Adrenal gland (tissue), 12 donors: ENCODE results near the gene PRSS56. TPM values are rescaled to one million over a fixed set of nuclear protein-coding genes. Genes with fewer than 3 reads are reported as not detected.

Source experiments
- DNase-seq, 7 donors: peaks; one replicate each; pipeline ENCODE4 v3.0.0-alpha.2; 2019 to 2020
- H3K27ac ChIP-seq, 5 donors: fragments of 200-600 bp; sonication (generic) in 4 of 5; 1 replicate in 3 of 5; 2 replicates in 2 of 5; pipeline versions ENCODE4 v1.5.1 to v1.8.0; 2016 to 2020; ENCODE audit warnings: mild to moderate bottlenecking in 1 of 5
- H3K27me3 ChIP-seq: fragments of 200-600 bp; 2 replicates; pipeline ENCODE4 v1.8.0; 2021
- H3K36me3 ChIP-seq, 2 donors: fragments of 200-600 bp; replicated peaks in 1 of 2; 1 replicate in 1 of 2; 2 replicates in 1 of 2; pipeline versions ENCODE4 v1.5.1 to v1.8.0; 2018 to 2022
- H3K4me1 ChIP-seq, 2 donors: fragments of 200-600 bp; replicated peaks in 1 of 2; 1 replicate in 1 of 2; 2 replicates in 1 of 2; pipeline versions ENCODE4 v1.5.1 to v1.8.0; 2018 to 2021
- H3K4me3 ChIP-seq, 4 donors: fragments of 200-600 bp; sonication (generic) in 3 of 4; one replicate each; pipeline ENCODE4 v1.5.1; 2016 to 2018
- H3K9me3 ChIP-seq, 3 donors: fragments of 200-600 bp; sonication (generic) in 1 of 3; replicated peaks in 1 of 3; 1 replicate in 2 of 3; 2 replicates in 1 of 3; pipeline versions ENCODE4 v1.5.1 to v1.8.0; 2016 to 2021
- CTCF ChIP-seq, 6 experiments: fragments of 450-650 bp in 4 of 6; fragments of 200-600 bp in 2 of 6; sonication (generic) in 1 of 6; IDR thresholded peaks; 1 replicate in 5 of 6; 2 replicates in 1 of 6; pipeline versions ENCODE4 v1.5.1 to v1.8.0; 2016 to 2021; ENCODE audit warnings: antibody characterized with exemption in 6 of 6, mild to moderate bottlenecking in 2 of 6, moderate library complexity in 1 of 6
- POLR2A ChIP-seq, 2 donors: fragments of 450-650 bp; IDR thresholded peaks; one replicate each; pipeline ENCODE4 v1.6.1; 2017; ENCODE audit warnings: antibody characterized with exemption in 2 of 2, mild to moderate bottlenecking in 2 of 2, moderate library complexity in 1 of 2
- WGBS, 4 donors: extraction: QIAGEN DNeasy Blood & Tissue Kit in 2 of 4; methylation state at CpG; one replicate each; pipeline versions ENCODE4 v1.1.5 to v1.1.7; 2013 to 2017; 5-methylcytosine and 5-hydroxymethylcytosine counted together
- intact Hi-C, 2 donors: fragments of 100-400 bp; cut with DNase I; formaldehyde crosslinking; loops; one replicate each; pipeline versions ENCODE4 v1.14.1 to v1.15.0; 2022 to 2023
- polyA plus RNA-seq, 3 donors: library from polyadenylated mRNA; stranded (reverse); fragments of 200-250 nt in 2 of 3; fragments of 350-450 nt in 1 of 3; fragmentation: Illumina TruSeq in 1 of 3; extraction: RNeasy Lipid Tissue Mini Kit (QIAGEN cat#74804) in 1 of 3; gene quantifications; one replicate each; pipeline ENCODE4 v1.2.3, GENCODE V29; 2013 to 2014
- total RNA-seq, 9 donors: library from RNA; depleted of rRNA in 4 of 9; stranded (reverse); fragments of >200 nt in 4 of 9; fragments of 120-200 nt in 1 of 9; fragmentation: NEBNext Ultra II Directional in 1 of 9; extraction: Animal tissue kit (Norgen Biotek cat#: 25700) in 1 of 9; gene quantifications; one replicate each; pipeline versions ENCODE4 v1.1.0 to v1.2.4, GENCODE V29; 2013 to 2023
- donor health status: healthy with polysubstance abuse.
- donor health status: Bipolar disorder and iron deficiency.
- donor health status: DM: yes; HTN: yes; CAD: no.
- donor health status: DM: no; HTN: no; CAD: no.
- donor health status: DM: no; HTN: no; CAD: no.
- donor health status: DM: yes; HTN: yes; CAD: no.

PRSS56 gene
- total and polyA plus RNA-seq, 12 donors, result 0.06 to 0.28 (median 0.07) TPM; not detected in 9

- no peaks in the 10 kb centered on the region for H3K36me3 ChIP-seq
- no peak overlapping the region for H3K27ac ChIP-seq
- H3K9me3 ChIP-seq, result no peaks in the 10 kb centered on the region
- intact Hi-C loops, result no loop called here
- H3K27me3 ChIP-seq, result no peaks in the 10 kb centered on the region
- 64 to 90% (median 85%) methylated on average over 2 of the region's 2 CpGs for WGBS, 4 donors
- no peak for TF ChIP-seq POLR2A (IDR thresholded peaks at IDR 0.05)
- TF ChIP-seq CTCF (IDR thresholded peaks at IDR 0.05), result no peak
- H3K4me3 ChIP-seq, result no peak overlapping the region
- DNase-seq, result peak in 1 of 7 donors; percentile 67
- peaks cover 16 to 27% of the 10 kb centered on the region in 2 donors for H3K4me1 ChIP-seq
Measured at GRCh38 chr2:232504438-232504837, 15.8 kb upstream of the PRSS56 start.

GRCh38 chr2:232505856-232506255 lies 14.3 kb upstream of the PRSS56 start:
- 34 to 45% (median 44%) methylated on average over 10 of the region's 10 CpGs for WGBS, 4 donors
- Histone ChIP-seq H3K4me3 (no peak overlapping the region), H3K36me3 (no peaks in the 10 kb centered on the region), H3K27me3 (no peaks in the 10 kb centered on the region), H3K9me3 (no peaks in the 10 kb centered on the region), H3K4me1 (peaks cover 16 to 26% of the 10 kb centered on the region in 2 donors), H3K27ac (peak overlapping the region in 1 of 5 donors; percentile 8)
- DNase-seq, result no peak
- intact Hi-C loops, result no loop called here
- TF ChIP-seq CTCF (IDR thresholded peaks at IDR 0.05), result no peak
- no peak for TF ChIP-seq POLR2A (IDR thresholded peaks at IDR 0.05)

DNA sequence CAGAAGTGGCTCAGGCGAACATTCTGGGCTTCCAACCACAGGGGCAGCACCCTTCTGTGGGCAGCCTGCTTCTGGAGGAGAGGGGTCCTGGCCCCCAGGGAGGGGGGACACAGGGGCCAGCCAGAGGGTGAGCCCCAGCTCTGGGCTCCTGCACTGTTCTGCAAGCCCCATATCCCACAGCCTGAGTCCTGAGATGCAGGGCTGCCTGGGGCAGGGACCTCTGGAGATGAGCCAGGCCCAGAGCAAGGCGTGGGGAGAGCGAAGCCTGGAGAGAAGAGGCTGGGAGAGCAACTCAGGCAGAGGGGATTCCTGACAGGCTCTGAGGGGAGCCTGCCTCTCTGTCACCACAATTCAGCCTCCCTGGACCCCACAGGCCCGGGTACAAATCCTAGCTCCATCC lies 13.5 kb upstream of the PRSS56 start:
- WGBS, 4 donors, result 83 to 90% (median 85%) methylated on average over 2 to 4 of the region's 4 CpGs
- H3K4me3 ChIP-seq, result no peak overlapping the region
- peaks cover 11 to 23% of the 10 kb centered on the region in 2 donors for H3K4me1 ChIP-seq
- DNase-seq, result no peak
- H3K27me3 ChIP-seq, result no peaks in the 10 kb centered on the region
- TF ChIP-seq CTCF (IDR thresholded peaks at IDR 0.05) (no peak), POLR2A (IDR thresholded peaks at IDR 0.05) (no peak)
- intact Hi-C loops, result no loop called here
- no peaks in the 10 kb centered on the region for H3K36me3 ChIP-seq
- no peaks in the 10 kb centered on the region for H3K9me3 ChIP-seq
- H3K27ac ChIP-seq, result no peak overlapping the region

DNA sequence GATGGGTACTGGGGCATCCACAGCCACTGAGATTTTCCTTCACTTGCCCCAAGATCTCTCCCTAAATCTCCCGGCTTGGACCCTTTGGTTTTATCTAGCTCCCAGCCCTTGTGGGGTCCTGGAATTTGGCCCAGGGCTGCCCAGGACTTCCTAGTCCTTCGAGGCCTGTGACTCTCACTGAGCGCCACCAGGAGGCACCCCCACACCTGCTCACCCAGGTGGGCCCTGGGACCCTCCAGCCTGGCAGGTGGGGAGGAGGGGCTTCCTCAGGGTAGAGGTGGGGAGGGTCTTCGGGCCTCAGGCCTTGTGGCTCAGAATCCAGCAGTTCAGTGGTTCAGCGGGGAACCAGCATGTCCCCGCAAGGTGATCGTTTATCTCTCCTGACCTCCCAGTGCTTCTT lies 11.9 kb upstream of the PRSS56 start:
- H3K9me3 ChIP-seq, result no peaks in the 10 kb centered on the region
- DNase-seq, result no peak
- H3K4me3 ChIP-seq, result no peak overlapping the region
- H3K27me3 ChIP-seq, result no peaks in the 10 kb centered on the region
- H3K4me1 ChIP-seq, result peaks cover 0 to 12% of the 10 kb centered on the region in 2 donors
- H3K36me3 ChIP-seq, result no peaks in the 10 kb centered on the region
- no peak for TF ChIP-seq POLR2A (IDR thresholded peaks at IDR 0.05)
- TF ChIP-seq CTCF (IDR thresholded peaks at IDR 0.05), result no peak
- intact Hi-C loops, result no loop called here
- no peak overlapping the region for H3K27ac ChIP-seq
- WGBS, 4 donors, result 75 to 88% (median 84%) methylated on average over 3 to 7 of the region's 7 CpGs
